RWPE2 (cell line): ENCODE data around the gene PLA2G4D.

ENCODE experiments used
- ATAC-seq: fragments of 200-7000 bp; cut with Tn5 transposase; 3 replicates; pipeline ENCODE4 v1.9.1; 2021; ENCODE audit warnings: low read depth
- DNase-seq: peaks from one replicate; pipeline ENCODE4 v3.0.0-alpha.2; 2020; ENCODE audit warnings: low spot score
- H3K27ac ChIP-seq: fragments of 450-650 bp; 2 replicates; pipeline ENCODE4 v1.5.1; 2017; ENCODE audit warnings: mild to moderate bottlenecking; ENCODE audit not compliant: poor library complexity, severe bottlenecking
- H3K27me3 ChIP-seq: fragments of 250-450 bp; sonication (Bioruptor Pico); 2 replicates; pipeline ENCODE4 v1.5.1; 2021; ENCODE audit warnings: mild to moderate bottlenecking, moderate library complexity; ENCODE audit not compliant: insufficient read depth, poor library complexity, severe bottlenecking
- H3K36me3 ChIP-seq: fragments of 250-450 bp; sonication (Bioruptor Pico); 2 replicates; pipeline ENCODE4 v1.5.1; 2020; ENCODE audit warnings: low read depth, mild to moderate bottlenecking, moderate library complexity
- H3K4me1 ChIP-seq: fragments of 250-450 bp; sonication (Bioruptor Pico); 2 replicates; pipeline ENCODE4 v1.5.1; 2021; ENCODE audit warnings: mild to moderate bottlenecking, moderate library complexity; ENCODE audit not compliant: insufficient read depth, poor library complexity, severe bottlenecking
- H3K4me3 ChIP-seq: fragments of 250-450 bp; sonication (Bioruptor Pico); 2 replicates; pipeline ENCODE4 v1.5.1; 2021; ENCODE audit warnings: mild to moderate bottlenecking, moderate library complexity; ENCODE audit not compliant: severe bottlenecking
- H3K9me3 ChIP-seq: fragments of 250-450 bp; sonication (Bioruptor Pico); 2 replicates; pipeline ENCODE4 v1.5.1; 2021; ENCODE audit warnings: mild to moderate bottlenecking, moderate library complexity; ENCODE audit not compliant: severe bottlenecking
- CTCF ChIP-seq: fragments of 450-650 bp; IDR thresholded peaks from one replicate; pipeline ENCODE4 v1.5.1; 2017; ENCODE audit warnings: mild to moderate bottlenecking, moderate library complexity; ENCODE audit not compliant: poor library complexity, severe bottlenecking

The PLA2G4D gene

DNA sequence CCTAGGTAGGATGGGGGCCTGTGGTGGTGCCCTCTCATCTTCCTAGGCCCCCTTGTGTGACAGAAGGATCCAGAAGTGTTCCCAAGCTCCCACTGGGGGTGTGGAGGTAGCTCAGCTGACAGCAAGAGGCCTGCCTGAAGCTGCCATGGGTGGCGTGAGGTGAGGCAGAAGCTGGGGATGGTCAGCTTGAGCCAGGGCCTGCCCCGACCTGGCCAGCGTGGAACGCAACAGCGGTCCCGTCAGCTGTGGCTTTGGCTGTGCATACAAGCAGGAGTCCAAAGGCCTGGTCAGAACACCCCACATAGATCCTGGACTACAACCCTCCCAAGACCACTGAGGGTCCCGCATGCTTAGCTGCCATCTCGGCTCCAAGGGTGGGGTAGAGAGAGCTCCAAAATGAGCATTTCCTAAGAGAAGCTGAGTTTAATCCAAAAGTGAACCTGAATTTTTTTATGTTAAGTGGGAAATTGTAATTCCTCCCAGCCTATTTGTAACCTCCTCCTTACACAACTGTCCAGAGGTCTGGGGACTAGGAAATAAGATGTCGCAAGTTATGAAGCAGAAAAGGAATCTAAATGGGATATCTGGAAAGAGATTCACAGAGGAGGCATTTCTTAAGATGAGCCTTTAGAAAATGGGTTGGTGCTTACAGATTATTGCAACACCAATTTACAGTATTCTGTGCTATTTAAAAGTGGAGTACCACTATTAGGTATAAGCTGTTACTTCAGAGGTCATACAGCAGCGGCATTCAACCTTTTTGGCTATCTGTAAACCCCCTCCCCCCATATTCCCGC, 9.9 kb upstream of the PLA2G4D start:
- TF ChIP-seq CTCF, result no peak
- DNase-seq (no peak), ATAC-seq (no peak)
- Histone ChIP-seq H3K9me3 (no peaks in the 10 kb centered on the region), H3K27me3 (no peaks in the 10 kb centered on the region), H3K27ac (no peak overlapping the region), H3K4me3 (no peak overlapping the region), H3K4me1 (peaks cover 21% of the 10 kb centered on the region), H3K36me3 (no peaks in the 10 kb centered on the region)

DNA sequence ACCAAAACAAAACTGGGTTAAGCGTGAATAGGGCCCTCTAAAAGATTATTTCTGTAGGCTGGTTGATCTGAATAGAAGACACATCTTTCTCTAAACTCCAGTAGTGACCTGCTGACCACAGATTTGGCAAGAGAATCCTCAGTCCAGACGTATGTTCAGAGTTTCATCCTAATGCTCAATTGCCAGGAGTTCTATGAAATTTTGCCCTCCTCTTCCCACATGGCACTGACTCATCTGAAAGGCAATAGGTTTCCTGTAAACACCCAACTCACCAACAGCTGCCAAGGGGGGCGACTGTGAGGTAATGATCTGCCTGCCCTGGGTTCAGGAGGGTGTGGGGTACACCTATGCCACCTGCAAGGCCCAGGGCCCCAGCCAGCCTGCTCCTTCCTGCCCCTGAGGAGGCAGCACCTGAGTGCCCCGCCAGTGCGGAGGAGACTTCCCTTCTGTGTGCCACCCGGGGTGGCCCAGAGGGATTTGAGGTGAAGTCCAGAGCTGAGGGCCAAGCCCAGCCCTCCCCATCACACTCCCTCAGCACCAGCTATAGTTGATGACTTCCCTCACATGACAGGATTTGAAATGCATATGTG, 8.4 kb upstream of the PLA2G4D start:
- H3K4me3 ChIP-seq, result no peak overlapping the region
- H3K27ac ChIP-seq, result no peak overlapping the region
- DNase-seq (no peak), ATAC-seq (peak; percentile 46)
- TF ChIP-seq CTCF, result no peak
- H3K4me1 ChIP-seq, result peaks cover 21% of the 10 kb centered on the region
- H3K36me3 ChIP-seq, result no peaks in the 10 kb centered on the region
- no peaks in the 10 kb centered on the region for H3K9me3 ChIP-seq
- no peaks in the 10 kb centered on the region for H3K27me3 ChIP-seq

DNA sequence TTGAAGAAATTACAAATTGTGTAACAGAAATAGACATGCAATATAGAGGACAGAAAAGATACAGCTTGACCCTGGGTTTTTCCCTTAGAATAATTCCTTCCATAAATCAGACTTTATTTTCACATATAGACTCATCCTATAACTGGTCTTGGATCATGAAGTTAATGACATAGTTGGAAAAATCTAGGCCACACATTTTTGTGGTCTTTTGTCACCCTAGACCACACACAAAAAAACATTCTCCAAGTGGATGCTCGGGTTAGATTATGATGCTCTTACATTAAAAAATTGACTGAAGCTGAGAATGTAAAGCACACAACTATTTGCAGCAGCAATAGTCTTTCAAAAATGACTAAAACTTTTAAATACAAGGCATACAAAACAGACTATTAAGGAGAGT, 7.5 kb upstream of the PLA2G4D start:
- TF ChIP-seq CTCF, result no peak
- no peak overlapping the region for H3K27ac ChIP-seq
- no peak for ATAC-seq
- no peak for DNase-seq
- no peaks in the 10 kb centered on the region for H3K36me3 ChIP-seq
- no peaks in the 10 kb centered on the region for H3K9me3 ChIP-seq
- H3K27me3 ChIP-seq, result no peaks in the 10 kb centered on the region
- H3K4me3 ChIP-seq, result no peak overlapping the region
- H3K4me1 ChIP-seq, result peaks cover 21% of the 10 kb centered on the region

DNA sequence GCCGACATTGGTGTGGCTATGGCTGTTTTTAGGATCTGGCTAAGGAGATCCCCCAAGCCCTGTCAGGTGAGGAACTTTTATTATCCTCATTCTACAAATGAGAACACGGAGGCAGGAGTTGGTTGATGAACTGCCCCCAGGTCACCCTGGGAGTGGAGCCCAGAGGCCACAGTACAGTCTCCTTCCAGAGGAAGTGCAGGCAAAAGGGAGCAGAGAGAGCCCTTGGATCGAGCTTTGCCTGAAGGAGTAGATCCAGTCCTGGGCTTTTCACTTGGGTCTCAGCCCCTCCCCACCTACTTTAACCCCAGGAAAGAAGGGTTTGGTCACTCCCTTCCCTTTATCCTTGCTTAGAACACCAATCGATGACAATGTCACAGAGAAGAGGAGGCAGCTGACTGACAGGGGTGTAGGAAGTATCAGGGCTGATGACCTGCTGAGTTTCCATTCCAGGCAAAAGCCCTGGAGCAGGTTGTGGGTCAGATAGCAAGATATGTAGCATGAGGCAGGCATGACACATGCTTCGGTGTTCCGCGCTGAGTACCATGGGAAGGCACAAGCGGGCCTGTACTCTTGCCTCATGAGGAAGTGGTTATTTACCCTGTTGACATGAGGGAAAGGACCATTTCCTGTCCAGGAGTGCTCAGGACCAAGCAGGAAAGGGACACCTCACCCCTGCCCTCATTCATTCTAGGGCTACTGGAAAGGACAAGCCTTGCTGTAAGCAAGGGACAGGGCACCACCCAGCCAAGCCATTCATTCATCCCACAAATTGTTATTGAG, 5.8 kb upstream of the PLA2G4D start:
- Histone ChIP-seq H3K27ac (peak overlapping the region; percentile 21), H3K4me3 (no peak overlapping the region), H3K9me3 (no peaks in the 10 kb centered on the region), H3K36me3 (no peaks in the 10 kb centered on the region), H3K27me3 (no peaks in the 10 kb centered on the region), H3K4me1 (peaks cover 21% of the 10 kb centered on the region)
- no peak for TF ChIP-seq CTCF
- peak; percentile 84 for ATAC-seq
- no peak for DNase-seq
